HG03342 (cell line): ENCODE data around the gene DEAF1.
"Not testable (repeated sequence)": the region's sequence is repeated elsewhere in the genome, so short reads cannot be mapped to it uniquely, and the experiment has no call there.

Source experiments
- ATAC-seq: cut with Tn5 transposase; IDR thresholded peaks from one replicate; pipeline ENCODE4 v1.9.1; 2021; ENCODE audit warnings: mild to moderate bottlenecking, moderate library complexity; ENCODE audit not compliant: unreplicated experiment

The DEAF1 gene

DNA sequence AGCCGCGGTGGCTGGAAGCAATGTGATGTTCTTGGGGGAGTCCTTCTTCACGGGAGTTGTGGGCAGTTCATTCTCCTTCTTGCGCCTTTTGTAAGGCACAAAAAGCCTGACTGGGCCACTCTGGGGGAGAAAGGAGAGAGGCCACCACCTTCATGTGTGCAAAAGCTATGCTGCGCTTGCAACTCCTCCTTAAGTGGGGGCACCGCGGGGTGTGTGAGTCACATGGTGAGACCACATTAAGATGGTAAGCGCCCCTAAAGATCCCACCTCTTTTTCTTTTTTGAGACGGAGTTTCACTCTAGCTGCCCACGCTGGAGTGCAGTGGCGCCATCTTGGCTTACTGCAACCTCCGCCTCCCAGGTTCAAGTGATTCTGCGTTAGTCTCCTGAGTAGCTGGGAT is 14.1 kb downstream of the DEAF1 start:
- ATAC-seq, result no peak

- no peak for ATAC-seq
Measured at GRCh38 chr11:680476-680875, 14.5 kb downstream of the DEAF1 start.

DNA sequence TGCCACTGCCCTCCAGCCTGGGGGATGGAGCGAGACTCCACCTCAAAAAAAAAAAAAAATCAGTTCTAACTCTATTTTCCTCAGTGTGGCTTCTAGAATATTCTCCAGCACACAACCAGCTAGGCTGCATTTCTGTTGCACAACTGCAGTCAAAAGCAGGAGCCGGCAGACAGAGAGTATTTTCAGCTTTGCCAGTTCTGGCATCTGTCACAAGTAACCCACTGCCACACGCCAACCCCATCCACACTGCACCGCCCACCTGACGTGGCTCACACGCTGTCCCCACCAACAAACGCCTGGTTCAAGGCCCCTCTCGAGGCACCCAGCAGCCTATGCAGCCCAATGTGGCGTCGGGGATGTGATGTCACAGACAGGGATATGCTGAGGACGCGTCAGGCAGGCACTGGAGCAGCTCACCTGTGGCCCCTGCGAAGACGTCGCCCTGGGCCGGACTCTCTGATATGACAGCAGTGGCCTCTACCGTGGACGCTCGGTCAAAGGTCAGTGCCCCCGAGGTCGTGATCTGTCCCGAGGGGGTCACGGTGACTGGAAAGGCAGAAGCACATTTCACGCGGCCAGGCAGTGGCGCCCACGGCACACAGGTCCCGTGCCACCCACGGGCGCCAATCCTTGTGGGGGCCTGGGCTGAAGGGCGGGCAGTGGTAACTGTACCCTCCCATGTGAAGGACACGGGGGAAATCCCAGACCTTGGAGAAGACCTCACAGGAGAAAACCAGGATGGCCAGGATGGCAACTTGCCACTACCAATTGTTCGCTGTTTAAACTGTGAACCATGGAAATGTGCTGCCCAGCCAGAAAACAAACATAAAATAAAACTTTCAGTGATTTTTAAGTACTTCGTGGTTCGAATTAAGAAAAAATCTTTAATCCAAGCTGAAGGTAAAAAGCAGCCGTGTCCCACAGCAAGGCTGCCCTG is 15.5 kb downstream of the DEAF1 start:
- ATAC-seq, result no peak

GRCh38 chr11:678297-678696 is 16.7 kb downstream of the DEAF1 start:
- ATAC-seq, result no peak

- ATAC-seq, result no peak
Measured at GRCh38 chr11:674406-674805, 20.6 kb downstream of the DEAF1 start.

DNA sequence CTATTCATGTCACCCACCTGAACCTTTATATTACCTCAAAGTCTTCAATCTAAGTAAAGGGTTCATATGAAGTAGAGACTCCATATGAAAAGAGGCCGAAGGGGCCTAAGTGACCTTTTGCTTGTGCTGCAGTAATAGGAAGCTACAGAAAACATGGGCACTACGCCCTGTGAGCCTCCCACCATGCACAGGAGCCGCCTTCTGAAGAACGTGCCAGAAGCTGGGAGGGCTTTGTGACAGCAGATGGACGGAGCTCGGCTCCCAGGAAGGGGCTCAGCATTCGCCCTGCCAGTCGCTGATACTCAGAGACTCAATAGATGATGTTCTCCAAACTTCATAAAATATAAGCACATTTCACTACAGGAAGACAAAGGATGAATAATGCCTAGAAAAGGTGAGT is 21.2 kb downstream of the DEAF1 start:
- ATAC-seq, result no peak

DNA sequence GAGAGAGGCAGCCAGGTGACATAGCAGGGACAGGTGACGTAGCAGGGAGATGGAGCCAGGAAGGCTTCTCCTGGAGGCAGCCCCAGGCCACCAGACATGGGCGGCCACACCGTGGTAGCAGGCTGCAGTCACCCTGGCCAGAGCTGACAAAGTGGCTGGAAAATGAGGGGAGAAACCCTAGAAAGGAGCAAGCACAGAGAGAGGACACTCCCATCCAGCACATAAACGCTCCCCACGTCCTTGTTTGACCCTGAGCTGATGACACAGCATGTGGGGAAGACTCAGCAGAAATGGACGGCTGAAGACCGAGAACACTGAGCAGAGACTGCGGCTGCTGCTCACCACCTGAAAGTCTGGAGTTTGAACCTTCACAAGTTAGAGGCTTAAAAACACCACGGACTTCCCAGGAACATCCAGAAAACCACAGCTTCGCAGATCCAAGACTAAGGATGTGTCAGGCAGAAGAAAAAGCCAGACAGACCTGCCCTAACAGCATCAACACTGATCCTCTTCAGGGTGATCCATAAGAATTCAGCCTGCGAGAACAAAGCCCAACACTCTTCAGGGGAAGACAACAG is 29.2 kb downstream of the DEAF1 start:
- ATAC-seq, result no peak

DNA sequence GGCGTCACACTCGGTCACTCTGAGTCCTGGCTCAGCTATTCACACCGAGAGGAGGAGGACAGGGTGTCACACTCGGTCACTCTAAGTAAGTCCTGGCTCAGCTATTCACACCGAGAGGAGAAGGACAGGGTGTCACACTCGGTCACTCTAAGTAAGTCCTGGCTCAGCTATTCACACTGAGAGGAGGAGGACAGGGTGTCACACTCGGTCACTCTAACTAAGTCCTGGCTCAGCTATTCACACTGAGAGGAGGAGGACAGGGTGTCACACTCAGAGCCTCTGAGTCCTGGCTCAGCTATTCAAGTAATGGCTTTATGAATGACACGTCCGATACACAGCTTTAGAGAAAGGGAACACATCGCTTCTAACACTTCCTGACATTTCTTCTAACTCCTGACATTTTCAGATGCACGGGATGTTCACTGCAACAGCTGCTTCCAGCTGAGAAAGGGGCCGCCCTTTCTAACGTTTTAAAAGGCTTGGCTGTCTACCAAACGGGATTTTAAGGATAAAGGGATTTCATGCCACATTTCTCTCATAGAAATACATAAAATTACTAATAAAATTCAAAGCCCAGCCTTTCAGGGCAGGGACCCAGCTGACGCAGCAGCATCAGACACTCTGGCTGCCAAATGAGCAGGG is 29.8 kb downstream of the DEAF1 start:
- ATAC-seq, result no peak

DNA sequence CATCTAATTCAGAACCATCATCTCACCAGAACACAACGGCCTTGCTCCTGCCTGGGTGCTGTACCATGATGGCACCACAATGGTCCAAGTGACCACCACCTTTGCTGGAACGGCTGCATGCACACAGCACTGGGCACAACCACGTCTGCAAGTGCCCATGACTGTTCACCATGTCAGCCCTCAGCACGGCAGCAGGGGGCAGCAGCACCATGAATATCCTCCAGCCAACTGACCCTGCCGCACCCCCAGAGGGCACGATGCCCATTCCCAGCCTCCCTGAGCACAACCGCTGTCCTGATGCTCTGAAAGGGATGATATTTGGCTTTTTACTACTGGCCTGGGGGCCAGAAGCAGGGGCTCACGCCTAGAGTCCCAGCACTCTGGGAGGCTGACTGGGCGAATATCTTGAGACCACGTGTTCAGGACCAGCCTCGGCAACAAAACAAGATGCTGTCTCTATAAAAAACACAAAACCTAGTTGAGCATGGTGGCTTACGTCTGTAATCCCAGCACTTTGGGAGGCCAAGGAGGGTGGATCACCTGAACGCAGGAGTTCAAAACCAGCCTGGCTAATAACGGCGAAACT is 32.2 kb downstream of the DEAF1 start:
- no peak for ATAC-seq

GRCh38 chr11:660681-661444 is 34.2 kb downstream of the DEAF1 start:
- ATAC-seq, result no peak

- no peak for ATAC-seq
Measured at GRCh38 chr11:660281-660680, 34.7 kb downstream of the DEAF1 start.

GRCh38 chr11:659532-660085 is 35.4 kb downstream of the DEAF1 start:
- ATAC-seq, result no peak

- ATAC-seq, result no peak
Measured at GRCh38 chr11:657691-658126, 37.3 kb downstream of the DEAF1 start.

DNA sequence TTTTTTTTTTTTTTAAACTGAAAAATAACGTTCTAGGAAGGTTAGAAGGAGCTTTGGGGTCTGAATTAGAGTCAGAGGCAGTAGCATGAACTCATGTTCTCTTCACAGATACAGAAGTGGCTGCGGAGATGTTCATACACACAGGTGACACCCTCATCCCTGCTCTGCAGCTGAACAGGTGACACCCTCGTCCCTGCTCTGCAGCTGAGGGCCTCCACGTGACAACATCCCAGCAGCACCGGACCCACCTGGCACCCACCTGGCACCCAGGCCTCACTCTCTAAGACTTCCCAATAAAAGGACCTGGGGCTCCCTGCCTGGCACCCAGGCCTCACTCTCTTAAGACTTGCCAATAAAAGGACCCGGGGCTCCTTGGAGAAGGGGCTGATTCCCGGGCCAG is 38.2 kb downstream of the DEAF1 start:
- no peak for ATAC-seq

DNA sequence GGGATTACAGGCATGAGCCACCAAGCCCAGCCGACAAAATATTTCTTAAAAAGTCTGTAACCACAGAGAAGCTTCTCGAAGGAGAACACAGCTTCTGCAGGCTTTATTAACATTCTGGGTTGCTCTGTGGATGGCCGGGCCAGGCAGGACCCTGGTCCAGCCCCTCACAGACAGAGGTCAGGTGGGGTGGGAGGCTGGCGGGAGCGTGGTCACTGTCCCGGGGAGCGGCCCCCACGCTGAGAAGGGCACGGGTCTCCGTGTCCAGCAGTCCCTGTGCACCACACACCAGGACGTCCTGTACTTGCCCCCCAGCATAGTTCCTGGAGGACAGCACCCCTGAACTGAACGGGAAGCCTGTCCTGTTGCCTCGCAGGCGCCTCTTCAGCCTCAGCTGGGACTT is 38.6 kb downstream of the DEAF1 start:
- no peak for ATAC-seq

DNA sequence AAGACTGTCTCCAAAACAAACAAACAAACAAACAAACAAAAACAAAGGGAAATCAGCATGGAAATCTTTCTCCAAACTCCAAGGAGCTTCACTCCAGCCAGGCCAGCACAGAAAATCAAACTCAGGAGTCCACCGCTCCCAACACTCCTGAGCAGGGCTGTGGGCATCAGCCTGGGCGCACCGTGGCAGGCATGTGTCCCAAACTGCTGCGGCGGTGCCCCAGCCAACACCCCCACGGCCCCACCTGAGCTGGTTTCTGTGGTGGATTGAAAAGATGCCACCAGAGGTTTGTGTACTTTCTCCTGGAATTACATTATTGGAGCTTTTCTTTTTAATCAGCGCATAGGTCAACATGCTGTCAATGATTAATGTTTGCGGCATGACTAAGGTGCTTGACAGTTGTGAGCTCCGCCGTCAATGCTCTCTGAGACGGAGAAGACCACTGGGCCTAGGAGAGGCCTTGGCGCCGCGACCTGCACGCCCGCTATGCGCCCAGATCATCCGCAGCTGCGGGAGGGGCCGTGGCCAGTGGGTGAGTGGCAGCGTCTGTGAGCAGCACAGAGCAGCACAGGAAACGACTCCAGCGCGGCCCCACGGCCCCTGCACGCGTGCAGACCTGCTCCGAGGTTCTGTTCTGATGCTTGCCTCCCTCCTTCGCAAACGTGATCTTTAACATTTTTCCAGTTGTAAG is 39.8 kb downstream of the DEAF1 start:
- no peak for ATAC-seq

DNA sequence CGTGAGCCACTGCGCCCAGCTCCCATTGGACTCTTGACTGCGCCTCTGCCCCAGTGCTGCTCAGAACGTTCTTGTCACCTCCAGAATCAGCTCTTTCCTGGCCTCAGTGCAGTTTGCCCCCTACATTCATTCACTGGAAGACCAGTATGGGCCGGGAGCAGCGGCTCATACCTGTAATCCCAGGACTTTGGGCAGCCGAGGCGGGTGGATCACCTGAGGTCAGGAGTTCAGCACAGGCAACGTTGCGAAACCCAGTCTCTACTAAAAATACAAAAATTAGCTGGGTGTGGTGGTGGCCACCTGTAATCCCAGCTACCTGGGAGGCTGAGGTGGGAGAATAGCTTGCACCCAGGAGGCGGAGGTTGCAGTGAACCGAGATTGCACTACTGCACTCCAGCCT is 40.6 kb downstream of the DEAF1 start:
- ATAC-seq, result not testable (repeated sequence)

DNA sequence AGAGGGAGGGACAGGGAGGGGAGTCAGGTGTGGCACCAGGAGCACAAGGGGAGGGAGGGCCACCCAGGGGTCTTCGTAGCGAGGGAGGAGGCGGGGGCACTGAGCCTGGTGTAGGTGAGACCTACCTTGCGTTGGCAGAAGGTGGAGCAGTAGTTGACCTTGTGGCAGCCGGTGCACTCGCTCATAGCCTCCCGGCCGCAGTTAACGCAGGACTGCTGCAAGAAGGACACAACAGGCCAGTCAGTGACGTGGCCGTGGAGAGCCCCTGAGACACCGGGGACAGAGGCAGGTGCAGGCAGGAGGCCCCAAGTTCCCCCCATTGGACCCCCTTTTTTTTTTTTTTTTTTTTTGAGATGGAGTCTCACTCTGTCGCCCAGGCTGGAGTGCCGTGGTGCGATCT is 41.2 kb downstream of the DEAF1 start:
- no peak for ATAC-seq

DNA sequence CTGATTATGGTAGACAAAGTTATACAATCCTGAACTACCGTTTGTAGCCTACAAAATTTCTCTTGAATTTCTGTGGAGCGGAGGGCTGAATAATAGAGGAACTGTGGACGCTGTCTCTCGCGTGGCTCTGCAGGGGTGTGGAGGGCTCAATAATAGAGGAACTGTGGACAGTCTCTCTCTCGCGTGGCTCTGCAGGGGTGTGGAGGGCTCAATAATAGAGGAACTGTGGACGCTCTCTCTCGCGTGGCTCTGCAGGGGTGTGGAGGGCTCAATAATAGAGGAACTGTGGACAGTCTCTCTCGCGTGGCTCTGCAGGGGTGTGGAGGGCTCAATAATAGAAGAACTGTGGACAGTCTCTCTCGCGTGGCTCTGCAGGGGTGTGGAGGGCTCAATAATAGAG is 41.9 kb downstream of the DEAF1 start:
- ATAC-seq, result not testable (repeated sequence)

DNA sequence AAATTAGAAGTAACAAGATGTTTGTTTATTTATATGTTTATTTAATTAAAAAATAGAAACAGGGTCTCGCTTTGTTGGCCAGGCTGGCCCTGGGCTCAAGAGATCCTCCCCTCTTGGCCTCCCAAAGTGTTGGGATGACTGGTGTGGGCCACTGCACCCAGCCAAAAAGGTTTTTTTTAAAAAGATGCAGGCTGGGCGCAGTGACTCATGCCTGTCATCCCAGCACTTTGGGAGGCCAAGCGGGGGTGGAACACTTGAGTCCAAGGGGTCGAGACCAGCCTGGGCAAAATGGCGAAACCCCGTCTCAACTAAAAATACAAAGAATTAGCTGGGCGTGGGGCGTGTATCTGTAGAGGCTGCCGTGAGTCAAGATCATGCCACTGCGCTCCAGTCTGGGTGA is 44.5 kb downstream of the DEAF1 start:
- no peak for ATAC-seq
